PFSK-1 (cell line): ENCODE data around the gene PTPRM.

ENCODE experiments used
- POLR2AphosphoS5 ChIP-seq: IDR thresholded peaks from 2 replicates; pipeline ENCODE4 v1.6.1; 2012; ENCODE audit warnings: low read depth, mild to moderate bottlenecking, control low read depth, low read length, moderate library complexity
- TAF1 ChIP-seq: IDR thresholded peaks from 2 replicates; pipeline ENCODE4 v1.6.1; 2012; ENCODE audit warnings: low read length, control low read depth, borderline replicate concordance; ENCODE audit not compliant: insufficient read depth
- TF ChIP-seq, protein P1 (sequence below), 2 experiments: IDR thresholded peaks; 2 replicates each; pipeline versions ENCODE4 v1.6.1 to v1.8.0; 2011 to 2012; ENCODE audit warnings: low read depth in 2 of 2, low read length in 2 of 2, control low read depth in 1 of 2, inconsistent platforms in 1 of 2, mild to moderate bottlenecking in 1 of 2, moderate library complexity in 1 of 2; ENCODE audit not compliant: insufficient read depth in 1 of 2

DNA sequence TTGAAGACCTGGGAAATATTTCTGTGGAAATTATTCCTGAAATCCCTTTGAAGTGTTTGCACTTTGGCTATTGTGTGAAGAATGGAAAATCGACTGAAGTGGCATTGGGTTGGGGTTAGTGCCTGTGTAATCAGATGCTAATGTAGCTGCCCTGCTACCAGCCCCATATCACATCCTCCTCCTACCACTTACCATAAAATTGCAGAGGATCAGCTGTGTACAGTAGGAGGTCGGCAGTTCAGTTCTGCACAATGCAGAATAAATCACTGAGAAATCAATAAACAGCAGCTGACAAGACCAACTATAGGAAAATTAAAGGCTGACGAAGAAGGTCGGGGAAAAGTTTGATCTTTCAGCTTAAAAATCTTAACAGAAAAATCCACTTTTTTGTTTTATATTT lies 440.9 kb downstream of the PTPRM start:
- no peak for TF ChIP-seq POLR2AphosphoS5
- no peak for TF ChIP-seq TAF1
- TF ChIP-seq, protein P1, sequence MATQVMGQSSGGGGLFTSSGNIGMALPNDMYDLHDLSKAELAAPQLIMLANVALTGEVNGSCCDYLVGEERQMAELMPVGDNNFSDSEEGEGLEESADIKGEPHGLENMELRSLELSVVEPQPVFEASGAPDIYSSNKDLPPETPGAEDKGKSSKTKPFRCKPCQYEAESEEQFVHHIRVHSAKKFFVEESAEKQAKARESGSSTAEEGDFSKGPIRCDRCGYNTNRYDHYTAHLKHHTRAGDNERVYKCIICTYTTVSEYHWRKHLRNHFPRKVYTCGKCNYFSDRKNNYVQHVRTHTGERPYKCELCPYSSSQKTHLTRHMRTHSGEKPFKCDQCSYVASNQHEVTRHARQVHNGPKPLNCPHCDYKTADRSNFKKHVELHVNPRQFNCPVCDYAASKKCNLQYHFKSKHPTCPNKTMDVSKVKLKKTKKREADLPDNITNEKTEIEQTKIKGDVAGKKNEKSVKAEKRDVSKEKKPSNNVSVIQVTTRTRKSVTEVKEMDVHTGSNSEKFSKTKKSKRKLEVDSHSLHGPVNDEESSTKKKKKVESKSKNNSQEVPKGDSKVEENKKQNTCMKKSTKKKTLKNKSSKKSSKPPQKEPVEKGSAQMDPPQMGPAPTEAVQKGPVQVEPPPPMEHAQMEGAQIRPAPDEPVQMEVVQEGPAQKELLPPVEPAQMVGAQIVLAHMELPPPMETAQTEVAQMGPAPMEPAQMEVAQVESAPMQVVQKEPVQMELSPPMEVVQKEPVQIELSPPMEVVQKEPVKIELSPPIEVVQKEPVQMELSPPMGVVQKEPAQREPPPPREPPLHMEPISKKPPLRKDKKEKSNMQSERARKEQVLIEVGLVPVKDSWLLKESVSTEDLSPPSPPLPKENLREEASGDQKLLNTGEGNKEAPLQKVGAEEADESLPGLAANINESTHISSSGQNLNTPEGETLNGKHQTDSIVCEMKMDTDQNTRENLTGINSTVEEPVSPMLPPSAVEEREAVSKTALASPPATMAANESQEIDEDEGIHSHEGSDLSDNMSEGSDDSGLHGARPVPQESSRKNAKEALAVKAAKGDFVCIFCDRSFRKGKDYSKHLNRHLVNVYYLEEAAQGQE (IDR thresholded peaks at IDR 0.05; ENCODE audit: insufficient read depth in 1 of 2, low read depth in 2 of 2, low read length in 2 of 2): no peak
